ENCODE data around the gene PPP1CA. TPM values are rescaled to one million over a fixed set of nuclear protein-coding genes. Genes with fewer than 3 reads are reported as not detected.
A peak's percentile ranks its signal among the peaks of the same experiment; 100 is the strongest.
"Not testable (repeated sequence)": the region's sequence is repeated elsewhere in the genome, so short reads cannot be mapped to it uniquely, and the experiment has no call there.

Gene PPP1CA
- total RNA-seq, 4 donors from 2014 or later, result 49.9 to 78.6 (median 63.4) TPM

DNA sequence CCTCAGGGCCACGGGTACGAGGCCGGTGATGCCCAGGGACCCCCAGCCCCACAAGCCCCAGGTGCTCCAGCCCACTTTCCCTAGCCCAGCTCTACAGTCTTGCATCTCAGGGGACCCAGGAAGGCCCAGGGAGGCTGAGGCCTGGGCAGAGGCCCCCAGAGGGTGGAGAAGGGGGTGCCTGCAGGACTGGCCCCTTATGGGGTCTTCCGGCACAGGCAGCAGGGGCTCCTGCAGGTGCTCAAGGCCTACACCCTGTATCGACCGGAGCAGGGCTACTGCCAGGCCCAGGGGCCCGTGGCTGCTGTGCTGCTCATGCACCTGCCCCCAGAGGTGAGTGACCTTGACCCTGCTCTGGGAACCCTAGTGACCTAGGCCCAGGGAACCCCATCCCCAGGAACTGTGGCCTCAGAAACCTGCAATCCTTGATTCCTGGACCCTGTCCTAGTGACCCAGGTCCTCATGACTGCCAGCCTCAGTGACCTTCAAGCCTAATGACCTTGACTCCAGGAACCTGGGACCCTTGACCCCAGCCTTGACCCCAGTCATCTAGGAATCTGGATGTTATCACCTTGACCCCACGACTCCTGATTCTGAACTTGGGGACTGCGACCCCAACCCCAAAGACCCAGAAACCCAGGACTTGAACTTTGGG lies 4.2 kb upstream of the PPP1CA start:
- Histone ChIP-seq H3K27ac (no peak overlapping the region), H3K4me3 (no peak overlapping the region), H3K36me3 (no peaks in the 10 kb centered on the region), H3K9me3 (no peaks in the 10 kb centered on the region), H3K4me1 (peaks cover 0 to 40% (median 2%) of the 10 kb centered on the region in 3 donors), H3K27me3 (peaks cover 78% of the 10 kb centered on the region)
- no peak for ATAC-seq
- no CpG with 5 or more reads among the region's 9 CpGs for WGBS, 2 donors (ENCODE audit: low coverage in 1 of 2)
- TF ChIP-seq POLR2A (IDR thresholded peaks at IDR 0.05) (no peak), EP300 (IDR thresholded peaks at IDR 0.05) (no peak), POLR2AphosphoS5 (IDR thresholded peaks at IDR 0.05) (no peak)
- TF ChIP-seq, protein P1, sequence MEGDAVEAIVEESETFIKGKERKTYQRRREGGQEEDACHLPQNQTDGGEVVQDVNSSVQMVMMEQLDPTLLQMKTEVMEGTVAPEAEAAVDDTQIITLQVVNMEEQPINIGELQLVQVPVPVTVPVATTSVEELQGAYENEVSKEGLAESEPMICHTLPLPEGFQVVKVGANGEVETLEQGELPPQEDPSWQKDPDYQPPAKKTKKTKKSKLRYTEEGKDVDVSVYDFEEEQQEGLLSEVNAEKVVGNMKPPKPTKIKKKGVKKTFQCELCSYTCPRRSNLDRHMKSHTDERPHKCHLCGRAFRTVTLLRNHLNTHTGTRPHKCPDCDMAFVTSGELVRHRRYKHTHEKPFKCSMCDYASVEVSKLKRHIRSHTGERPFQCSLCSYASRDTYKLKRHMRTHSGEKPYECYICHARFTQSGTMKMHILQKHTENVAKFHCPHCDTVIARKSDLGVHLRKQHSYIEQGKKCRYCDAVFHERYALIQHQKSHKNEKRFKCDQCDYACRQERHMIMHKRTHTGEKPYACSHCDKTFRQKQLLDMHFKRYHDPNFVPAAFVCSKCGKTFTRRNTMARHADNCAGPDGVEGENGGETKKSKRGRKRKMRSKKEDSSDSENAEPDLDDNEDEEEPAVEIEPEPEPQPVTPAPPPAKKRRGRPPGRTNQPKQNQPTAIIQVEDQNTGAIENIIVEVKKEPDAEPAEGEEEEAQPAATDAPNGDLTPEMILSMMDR (IDR thresholded peaks at IDR 0.05), result no peak

DNA sequence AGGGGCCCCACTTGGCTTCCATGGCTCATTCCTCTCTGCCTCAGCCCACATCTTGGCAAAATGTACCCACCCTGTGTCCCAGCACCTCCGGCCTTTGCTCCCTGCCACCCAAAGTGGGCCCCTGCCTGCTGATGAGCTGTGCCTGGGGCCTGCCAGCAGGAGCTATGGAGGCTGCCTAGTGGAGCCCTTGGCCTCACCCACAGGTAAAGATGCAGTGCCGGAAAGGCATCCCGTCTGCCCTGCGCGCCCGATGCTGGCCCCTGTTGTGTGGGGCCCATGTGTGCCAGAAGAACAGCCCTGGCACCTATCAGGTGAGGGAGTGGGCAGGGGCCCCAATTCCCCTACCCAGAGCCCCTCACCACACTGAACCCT lies 3.5 kb upstream of the PPP1CA start:
- Histone ChIP-seq H3K4me3 (no peak overlapping the region), H3K4me1 (peaks cover 0 to 43% (median 8%) of the 10 kb centered on the region in 3 donors), H3K36me3 (peaks cover 0 to 4% of the 10 kb centered on the region in 2 donors), H3K27ac (no peak overlapping the region), H3K9me3 (no peaks in the 10 kb centered on the region), H3K27me3 (peaks cover 71% of the 10 kb centered on the region)
- WGBS, 2 donors (ENCODE audit: low coverage in 1 of 2), result no CpG with 5 or more reads among the region's 6 CpGs
- ATAC-seq, result no peak
- TF ChIP-seq, protein P1 (IDR thresholded peaks at IDR 0.05), result no peak
- TF ChIP-seq EP300 (IDR thresholded peaks at IDR 0.05) (no peak), POLR2AphosphoS5 (IDR thresholded peaks at IDR 0.05) (no peak), POLR2A (IDR thresholded peaks at IDR 0.05) (no peak)

DNA sequence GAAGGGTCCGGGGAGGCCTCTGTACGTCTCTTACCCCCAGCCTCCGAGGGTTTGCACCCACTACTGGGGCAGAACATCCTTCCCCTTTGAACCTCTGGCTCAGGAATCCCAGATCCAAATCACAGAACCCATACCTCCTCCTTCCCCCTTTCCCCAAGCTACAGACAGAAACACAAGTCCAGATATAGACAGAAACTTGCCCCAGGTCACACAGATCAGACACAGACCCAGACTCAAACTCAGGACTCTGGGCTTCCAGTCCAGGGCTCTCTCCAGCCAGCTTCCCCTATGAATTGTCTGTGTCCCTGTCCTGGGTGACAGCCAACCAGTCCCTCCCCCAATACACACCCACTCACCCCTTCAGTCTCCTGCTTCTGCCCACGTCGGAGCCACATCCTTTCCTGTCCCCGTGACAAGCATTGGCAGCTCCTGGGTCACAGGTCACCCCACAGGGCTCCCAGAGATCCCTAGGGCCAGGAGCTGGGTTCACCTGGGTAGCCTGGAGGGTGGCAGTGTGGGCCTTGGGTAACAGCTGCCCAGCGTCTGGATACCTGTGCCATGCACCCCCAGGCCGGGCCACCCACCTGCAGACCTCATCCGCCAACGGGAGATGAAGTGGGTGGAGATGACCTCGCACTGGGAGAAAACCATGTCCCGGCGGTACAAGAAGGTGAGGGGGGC lies 3.0 kb upstream of the PPP1CA start:
- no peak for ATAC-seq

DNA sequence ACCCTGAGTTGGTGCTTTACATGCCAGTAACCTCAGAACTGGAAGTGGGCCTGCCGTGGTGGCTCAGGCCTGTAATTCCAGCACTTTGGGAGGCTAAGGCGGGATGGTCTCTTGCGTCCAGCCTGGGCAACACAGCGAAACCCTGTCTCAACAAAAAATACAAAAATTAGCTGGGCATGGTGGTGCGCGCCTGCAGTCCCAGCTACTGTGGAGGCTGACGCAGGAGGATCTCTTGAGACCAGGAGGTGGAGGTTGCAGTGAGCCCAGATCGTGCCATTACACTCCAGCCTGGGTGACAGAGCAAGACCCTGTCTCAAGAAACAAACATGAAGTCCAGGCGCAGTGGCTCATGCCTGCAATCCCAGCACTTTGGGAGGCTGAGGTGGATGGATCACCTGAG lies 1.4 kb upstream of the PPP1CA start:
- H3K27ac ChIP-seq, H3K4me3 ChIP-seq, H3K9me3 ChIP-seq, ATAC-seq: not testable (repeated sequence)
- Histone ChIP-seq H3K36me3 (peaks cover 0 to 25% of the 10 kb centered on the region in 2 donors), H3K4me1 (peaks cover 0 to 49% (median 18%) of the 10 kb centered on the region in 3 donors), H3K27me3 (peaks cover 50% of the 10 kb centered on the region)
- 80 to 89% methylated on average over 1 to 3 of the region's 9 CpGs for WGBS, 2 donors (ENCODE audit: low coverage in 1 of 2)

More for the DNA sequence above, 3.0 kb upstream of the PPP1CA start:
- WGBS, 2 donors (ENCODE audit: low coverage in 1 of 2), result 47 to 50% methylated on average over 1 to 6 of the region's 13 CpGs
- Histone ChIP-seq H3K9me3 (no peaks in the 10 kb centered on the region), H3K4me3 (peak overlapping the region in 1 of 2 donors; percentile 26), H3K36me3 (peaks cover 0 to 9% of the 10 kb centered on the region in 2 donors), H3K27me3 (peaks cover 66% of the 10 kb centered on the region), H3K27ac (no peak overlapping the region), H3K4me1 (peaks cover 0 to 43% (median 14%) of the 10 kb centered on the region in 3 donors)
- TF ChIP-seq, protein P1 (IDR thresholded peaks at IDR 0.05), result no peak
- TF ChIP-seq POLR2A (IDR thresholded peaks at IDR 0.05), result no peak
- TF ChIP-seq EP300 (IDR thresholded peaks at IDR 0.05), result no peak
- no peak for TF ChIP-seq POLR2AphosphoS5 (IDR thresholded peaks at IDR 0.05)

DNA sequence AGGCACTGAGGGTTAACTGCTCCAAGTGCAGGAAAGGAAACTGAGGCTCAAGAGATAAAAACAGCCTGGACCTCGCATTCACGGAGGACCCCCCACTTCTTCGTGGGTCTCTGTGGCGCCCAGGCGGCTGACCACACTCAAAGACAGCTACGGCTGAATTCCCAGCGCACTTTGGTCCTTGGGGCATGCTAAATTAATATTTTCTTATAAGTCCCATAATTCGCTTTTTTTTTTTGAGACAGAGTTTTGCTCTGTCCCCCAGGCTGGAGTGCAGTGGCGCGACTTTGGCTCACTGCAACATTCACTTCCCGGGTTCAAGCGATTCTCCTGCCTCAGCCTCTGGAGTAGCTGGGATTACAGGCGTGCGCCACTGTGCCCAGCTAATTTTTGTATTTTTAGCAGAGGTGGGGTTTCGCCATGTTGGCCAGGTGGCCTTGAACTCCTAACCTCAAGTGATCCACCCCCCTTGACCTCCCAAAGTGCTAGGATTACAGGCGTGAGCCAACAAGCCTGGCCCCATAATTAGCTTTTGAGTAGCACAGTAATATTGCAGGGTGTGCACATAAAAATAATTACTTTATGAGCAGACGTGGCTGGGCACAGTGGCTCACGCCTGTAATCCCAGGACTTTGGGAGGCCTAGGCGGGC lies 658 bp upstream of the PPP1CA start:
- ATAC-seq, H3K9me3 ChIP-seq: not testable (repeated sequence)
- Histone ChIP-seq H3K27me3 (peaks cover 43% of the 10 kb centered on the region), H3K27ac (peak overlapping the region; percentile 25 to 97 (median 96)), H3K36me3 (peaks cover 0 to 32% of the 10 kb centered on the region in 2 donors), H3K4me1 (peaks cover 0 to 56% (median 18%) of the 10 kb centered on the region in 3 donors), H3K4me3 (peak overlapping the region; percentile 17 to 94)
- WGBS, 2 donors (ENCODE audit: low coverage in 1 of 2), result 71 to 76% methylated on average over 7 to 11 of the region's 19 CpGs
